HG02981 (cell line): ENCODE data around the gene IMMP2L.

Source experiments
- ATAC-seq: cut with Tn5 transposase; IDR thresholded peaks from one replicate; pipeline ENCODE4 v1.9.1; 2021; ENCODE audit warnings: mild to moderate bottlenecking, moderate library complexity; ENCODE audit not compliant: unreplicated experiment

IMMP2L gene

GRCh38 chr7:111113263-111114017 is 448.9 kb downstream of the IMMP2L start:
- ATAC-seq = peak; percentile 66

- no peak for ATAC-seq
These were observed 449.9 kb downstream of the IMMP2L start for GRCh38 chr7:111112439-111112838.

- ATAC-seq = no peak
These were observed 453.8 kb downstream of the IMMP2L start for GRCh38 chr7:111108496-111108895.

DNA sequence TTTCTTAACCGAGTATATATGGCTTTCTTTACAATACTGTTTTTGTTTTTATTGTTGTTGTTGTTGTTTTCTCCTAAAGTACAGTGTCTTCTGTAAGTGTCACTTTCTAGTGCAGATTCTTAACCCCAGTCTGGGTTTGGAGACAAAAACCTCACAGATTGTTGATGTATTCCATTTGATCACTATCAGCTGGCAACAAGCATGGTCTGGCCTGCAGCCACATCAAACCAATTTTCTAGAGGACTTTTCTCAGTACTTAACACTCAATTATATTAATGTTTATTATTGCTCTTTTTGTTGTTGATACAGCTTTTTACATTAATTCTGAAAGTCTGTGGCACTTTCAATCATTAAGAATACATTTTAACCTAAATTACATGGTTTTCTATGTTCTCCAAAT is 454.3 kb downstream of the IMMP2L start:
- no peak for ATAC-seq

GRCh38 chr7:111107579-111107978 is 454.7 kb downstream of the IMMP2L start:
- ATAC-seq = no peak

DNA sequence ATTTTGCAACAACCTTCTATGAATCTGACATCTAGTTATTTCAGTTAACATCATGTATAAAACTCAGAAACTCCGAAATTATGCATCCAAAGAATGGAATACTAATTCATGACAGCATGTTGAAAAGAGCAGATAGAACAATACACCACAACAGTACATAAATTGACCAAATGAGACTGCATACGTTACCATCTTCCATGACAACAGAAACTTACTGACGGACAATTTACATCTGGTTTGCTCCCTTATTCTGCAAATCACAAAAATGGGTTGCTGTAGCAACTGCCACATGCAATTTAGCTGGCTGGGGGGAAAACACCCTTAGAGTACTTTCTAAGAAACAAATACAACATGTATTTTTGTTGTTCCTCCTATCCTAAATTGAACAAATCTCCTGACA is 457.0 kb downstream of the IMMP2L start:
- ATAC-seq = no peak

DNA sequence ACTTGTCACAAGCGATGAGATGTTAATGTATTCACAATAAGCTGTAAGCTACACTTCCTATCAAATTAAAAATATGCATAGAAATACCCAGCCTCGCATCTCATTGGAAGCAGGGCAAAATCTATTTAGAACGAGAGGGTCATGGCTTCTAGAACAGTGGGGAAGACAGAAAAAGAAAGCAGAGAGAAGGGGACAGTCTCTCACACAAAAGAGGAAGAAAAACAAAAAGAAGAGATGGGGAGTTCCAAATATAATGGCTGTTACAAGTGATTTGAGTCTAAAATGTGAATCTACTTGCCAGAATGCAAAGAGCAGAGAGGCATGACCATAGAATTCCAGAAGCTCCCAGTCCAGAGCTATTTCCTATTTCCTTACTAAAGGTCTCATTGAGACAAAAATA is 457.6 kb downstream of the IMMP2L start:
- ATAC-seq = no peak

- ATAC-seq = no peak
These were observed 458.5 kb downstream of the IMMP2L start for GRCh38 chr7:111103678-111104274.

DNA sequence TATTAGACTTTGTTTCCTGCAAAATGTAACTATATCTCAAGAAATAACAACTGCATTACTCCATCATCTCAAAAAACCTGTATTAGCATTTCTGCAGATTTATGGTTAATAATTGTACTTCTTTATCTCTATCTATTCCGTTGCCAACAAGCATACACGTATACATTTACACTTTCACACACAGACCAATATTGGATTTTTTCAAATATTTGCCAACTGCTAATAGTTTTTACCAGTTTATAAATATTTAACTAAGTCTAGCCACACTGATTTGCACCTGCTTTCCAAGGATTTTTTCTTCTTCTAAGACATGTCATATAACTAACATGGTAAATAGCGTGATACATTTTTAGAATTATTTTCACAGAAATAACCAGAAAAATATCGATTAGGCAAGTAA is 459.2 kb downstream of the IMMP2L start:
- no peak for ATAC-seq

GRCh38 chr7:111101856-111102646 is 460.2 kb downstream of the IMMP2L start:
- ATAC-seq = no peak

DNA sequence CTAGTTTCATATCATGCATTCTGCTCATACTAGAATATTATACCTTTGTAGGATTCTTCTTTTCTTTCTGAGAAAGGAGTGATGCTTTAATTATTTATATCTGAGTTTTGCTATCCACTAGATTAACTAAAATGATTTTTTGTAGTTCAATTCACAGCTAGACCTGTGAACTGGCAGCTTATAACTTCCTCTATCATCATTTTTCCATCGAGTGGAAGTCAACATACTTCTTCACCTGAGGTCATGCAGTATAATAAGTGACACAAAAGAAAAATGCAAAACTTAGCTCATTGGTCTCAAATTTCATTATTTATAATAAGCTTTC is 463.4 kb downstream of the IMMP2L start:
- ATAC-seq = no peak

DNA sequence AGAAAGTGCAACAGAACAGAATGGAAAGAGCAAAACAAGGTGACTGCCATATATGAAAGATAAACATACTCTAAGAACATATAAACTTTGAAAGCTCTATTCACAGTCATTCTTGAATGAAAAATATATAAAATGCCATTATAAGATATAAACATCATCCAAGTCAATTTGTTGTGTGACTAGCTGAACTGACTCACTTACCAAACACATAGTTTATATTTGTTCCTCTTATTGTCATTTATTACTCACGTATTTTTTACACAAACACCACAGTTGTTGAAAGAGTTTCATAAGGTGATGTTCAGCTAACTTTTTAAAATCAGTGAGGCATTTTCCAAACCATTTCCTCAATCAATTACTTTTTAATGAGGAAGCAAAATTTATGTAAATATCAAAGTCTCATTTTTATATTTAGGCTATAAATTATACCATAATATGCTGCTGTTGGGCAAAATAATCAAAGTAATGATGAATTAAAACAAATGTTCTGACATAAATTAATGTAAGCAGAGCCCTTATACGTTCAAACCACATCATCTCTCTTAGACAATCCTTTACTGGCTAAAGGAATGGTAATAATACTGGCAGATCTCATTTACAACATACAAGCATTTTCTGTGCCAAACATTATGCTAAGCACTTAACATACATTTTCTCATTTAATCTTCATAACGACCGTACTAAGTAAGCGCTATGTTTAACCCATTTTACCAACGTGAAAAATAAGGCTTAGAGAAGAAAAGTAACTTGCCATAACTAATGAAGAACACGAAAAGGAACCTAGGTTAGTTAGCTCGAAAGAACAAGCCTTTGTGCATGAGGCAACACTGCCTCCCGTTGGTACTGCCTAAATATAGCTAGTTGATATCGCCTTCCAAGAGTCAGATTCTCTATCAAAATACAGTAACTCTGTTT is 464.0 kb downstream of the IMMP2L start:
- peak; percentile 86 for ATAC-seq

GRCh38 chr7:111096997-111097396 is 465.3 kb downstream of the IMMP2L start:
- no peak for ATAC-seq

DNA sequence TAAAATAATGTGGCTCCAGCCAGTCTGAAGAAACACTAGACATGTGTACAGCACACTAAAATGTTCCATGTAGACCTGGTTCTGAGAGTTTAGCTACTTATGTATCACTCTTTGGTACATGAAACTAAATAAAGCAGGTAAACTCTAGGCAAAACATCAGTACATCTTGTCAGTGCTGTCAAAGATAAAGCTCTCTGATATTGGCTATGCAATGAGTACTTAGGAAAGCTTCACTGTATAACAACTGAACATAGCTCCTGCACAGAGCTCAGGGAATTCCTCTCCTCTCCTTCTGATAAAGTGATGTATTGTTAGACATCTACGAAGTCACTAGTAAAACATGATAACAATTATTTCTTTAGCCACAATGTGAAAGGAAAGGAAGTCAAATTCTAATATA is 467.9 kb downstream of the IMMP2L start:
- no peak for ATAC-seq

DNA sequence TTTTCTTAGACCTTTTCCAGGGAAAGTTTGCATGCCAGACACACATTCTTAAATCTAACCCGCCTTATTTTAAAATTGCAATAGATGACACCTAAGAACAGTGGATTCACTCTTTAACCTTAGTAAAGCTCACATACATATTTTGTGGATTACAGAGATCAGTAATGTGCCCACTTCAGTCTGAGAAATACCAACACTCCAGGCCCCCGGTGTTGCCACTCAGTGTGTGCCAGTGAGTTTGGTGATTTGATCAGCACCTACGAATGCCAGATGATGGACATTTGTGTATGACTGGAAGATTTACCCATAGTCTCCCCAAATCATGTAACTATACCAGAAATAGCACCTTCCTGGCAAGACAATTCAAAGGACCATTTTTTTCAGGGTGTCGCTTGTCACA is 468.8 kb downstream of the IMMP2L start:
- ATAC-seq = no peak

DNA sequence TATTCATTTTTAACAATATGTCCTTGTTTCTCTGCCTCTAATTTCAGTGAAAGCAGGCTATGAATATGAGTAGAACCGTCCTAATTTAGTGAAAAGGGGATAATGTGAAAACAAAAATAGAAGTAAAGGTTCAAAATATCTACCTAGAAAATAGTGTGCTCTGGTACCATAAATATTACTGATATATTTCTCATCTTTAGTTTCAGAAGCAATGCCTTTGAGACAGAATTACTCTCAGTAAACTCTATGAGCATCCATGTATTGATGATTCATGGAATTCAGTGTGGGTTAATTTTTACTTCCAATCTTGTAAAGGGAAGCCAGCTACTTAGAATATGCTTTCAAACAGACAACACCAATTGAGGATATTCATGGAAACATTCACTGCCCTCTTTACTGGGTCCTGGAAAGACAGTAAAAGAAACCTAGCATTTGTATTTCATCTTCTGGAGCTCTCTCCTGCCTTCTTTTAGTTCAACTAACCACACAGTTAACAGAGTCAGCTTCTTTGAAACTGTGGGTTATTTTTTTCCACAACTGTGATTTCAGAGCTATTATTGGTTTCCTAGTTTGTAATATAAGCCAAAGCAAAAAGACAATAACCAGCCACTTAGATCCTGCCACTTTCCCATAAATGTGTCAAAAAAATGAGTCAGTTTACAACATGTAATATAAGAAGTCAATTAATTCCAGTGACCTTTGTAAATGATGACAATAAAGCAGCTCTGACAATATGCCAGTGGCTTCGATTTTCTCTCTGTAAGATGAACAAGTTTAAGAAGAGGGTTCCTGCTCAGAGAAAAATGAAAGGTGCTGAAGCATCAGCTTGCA is 469.7 kb downstream of the IMMP2L start:
- peak; percentile 40 for ATAC-seq

DNA sequence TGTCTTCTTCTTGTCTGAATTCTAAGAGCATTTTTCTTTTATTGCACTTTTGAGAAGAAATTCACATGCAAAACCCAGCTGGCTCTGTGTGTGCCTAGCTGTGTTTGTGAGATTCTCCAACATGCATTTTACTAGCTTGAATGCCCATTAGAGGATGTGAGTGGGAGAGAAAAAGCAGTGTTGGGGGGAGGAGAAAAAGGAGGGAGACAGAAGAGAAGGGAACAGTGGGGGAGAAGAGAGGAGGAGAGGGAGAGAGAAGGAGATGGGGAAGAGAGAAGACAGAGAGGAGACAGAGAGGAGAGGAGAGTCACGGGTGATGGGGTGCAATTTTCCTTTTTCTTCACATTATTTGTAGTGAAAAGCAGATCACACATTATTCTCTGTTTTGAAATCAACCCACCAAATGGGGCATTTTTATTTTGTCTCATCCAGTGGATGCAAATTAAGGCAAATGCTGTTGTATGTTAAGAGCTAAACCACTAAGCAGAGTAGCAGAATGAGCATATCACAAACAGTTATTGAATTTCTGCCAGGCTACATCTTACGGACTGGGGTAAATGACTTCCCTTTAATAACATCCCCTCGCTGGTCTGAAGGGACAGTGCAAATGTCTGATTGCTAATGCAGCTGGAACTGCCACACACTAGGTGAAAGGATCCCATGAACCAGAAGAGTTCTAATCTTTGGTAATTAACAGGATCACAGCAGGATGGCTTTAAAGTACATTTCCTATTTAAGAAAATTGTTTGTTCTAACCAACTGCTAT is 470.5 kb downstream of the IMMP2L start:
- ATAC-seq = no peak

GRCh38 chr7:111090846-111091245 is 471.4 kb downstream of the IMMP2L start, which contains the start of gene LRRN3:
Gene LRRN3, plus strand, starts transcription at chr7:111091127. Its CDS starts 31,646 bp downstream, at chr7:111122773.
- ATAC-seq = no peak

- ATAC-seq = peak; percentile 49
These were observed 472.4 kb downstream of the IMMP2L start for GRCh38 chr7:111089822-111090426.
